ENCODE data around the gene ABCD4. TPM values are rescaled to one million over a fixed set of nuclear protein-coding genes. Genes with fewer than 3 reads are reported as not detected.

Gene ABCD4
- total RNA-seq, 1 experiment from 2014 or later = 45.3 TPM

GRCh38 chr14:74261288-74261687 lies 41.4 kb downstream of the ABCD4 start (continued):
- TF ChIP-seq ZNF274 (IDR thresholded peaks at IDR 0.05; ENCODE audit: low read depth, low read length) (no peak), FOSL1 (IDR thresholded peaks at IDR 0.05; ENCODE audit: low read depth) (no peak)

- H3K9me3 ChIP-seq (ENCODE audit: control insufficient read depth in 1 of 2, insufficient read depth in 1 of 2, low read depth in 1 of 2, low read length in 2 of 2) = no peaks in the 10 kb centered on the region
- no peak overlapping the region for H3K9ac ChIP-seq (ENCODE audit: low read length)
- intact Hi-C loops (cut with micrococcal nuclease) = no loop called here
- H3K27me3 ChIP-seq (ENCODE audit: insufficient read depth, low read length) = no peaks in the 10 kb centered on the region
- H3K4me1 ChIP-seq (ENCODE audit: control insufficient read depth in 1 of 2, insufficient read depth in 2 of 2, low read length in 2 of 2) = peaks cover 0 to 12% of the 10 kb centered on the region in 2 experiments; a peak in 3 of 4 replicates
- ChIA-PET RAD21 (ENCODE audit: low non-redundant PET in 1 of 2, low total read pairs in 2 of 2, uncharacterized antibody in 2 of 2, unreplicated experiment in 2 of 2) (no interaction called here), CTCF (no interaction called here), POLR2A (no interaction called here)
- H3K36me3 ChIP-seq (ENCODE audit: control insufficient read depth in 1 of 2, insufficient read depth in 2 of 2, low read length in 2 of 2) = no peaks in the 10 kb centered on the region
- DNase-seq (ENCODE audit: low read depth, low spot score) = no peak
- ATAC-seq = no peak
- H3K4me3 ChIP-seq (replicated peaks in 1 of 2; ENCODE audit: low read depth in 1 of 2, low read length in 2 of 2) = no peak overlapping the region
- BruUV-seq (replicated peaks) = no TSS peak
- H2AFZ ChIP-seq (ENCODE audit: low read depth, low read length, poor library complexity, severe bottlenecking) = no peak overlapping the region
- H3K79me2 ChIP-seq (ENCODE audit: insufficient read depth, low read length) = no peaks in the 10 kb centered on the region
- H3K9me2 ChIP-seq (ENCODE audit: insufficient read depth) = no peaks in the 10 kb centered on the region
- no peak overlapping the region for H3K27ac ChIP-seq (ENCODE audit: low read depth, low read length)
- H3K4me2 ChIP-seq (ENCODE audit: low read length) = no peak overlapping the region
- no peaks in the 10 kb centered on the region for H4K20me1 ChIP-seq (ENCODE audit: insufficient read depth)
- TF ChIP-seq POLR2A (IDR thresholded peaks at IDR 0.05; ENCODE audit: borderline replicate concordance, extremely low read depth, insufficient read depth, insufficient read length) (no peak), CBX3 (IDR thresholded peaks at IDR 0.05; ENCODE audit: low read depth) (no peak), EZH2 (IDR thresholded peaks at IDR 0.05) (no peak), TCF7L2 (IDR thresholded peaks at IDR 0.05; ENCODE audit: borderline replicate concordance, extremely low read depth, insufficient read depth, insufficient read length) (no peak), ZNF274 (IDR thresholded peaks at IDR 0.05; ENCODE audit: low read depth, low read length) (no peak), EGR1 (IDR thresholded peaks at IDR 0.05; ENCODE audit: low read depth) (no peak), ELF1 (IDR thresholded peaks at IDR 0.05; ENCODE audit: borderline replicate concordance, low read depth) (no peak), SP1 (IDR thresholded peaks at IDR 0.05; ENCODE audit: low read depth) (no peak), CTCF (IDR thresholded peaks at IDR 0.05 in 2 of 3, conservative IDR thresholded peaks at IDR 0.05 in 1 of 3; ENCODE audit: borderline replicate concordance in 1 of 3, insufficient read depth in 1 of 3, low read depth in 2 of 3, low read length in 2 of 3) (no peak), FOSL1 (IDR thresholded peaks at IDR 0.05; ENCODE audit: low read depth) (no peak), SRF (IDR thresholded peaks at IDR 0.05; ENCODE audit: low read depth) (no peak), YY1 (IDR thresholded peaks at IDR 0.05; ENCODE audit: extremely low read depth, insufficient replicate concordance, low read depth, low read length) (no peak), JUND (IDR thresholded peaks at IDR 0.05) (no peak), POLR2AphosphoS5 (IDR thresholded peaks at IDR 0.05; ENCODE audit: low read depth, low read length) (no peak)
- TF ChIP-seq, protein P1, sequence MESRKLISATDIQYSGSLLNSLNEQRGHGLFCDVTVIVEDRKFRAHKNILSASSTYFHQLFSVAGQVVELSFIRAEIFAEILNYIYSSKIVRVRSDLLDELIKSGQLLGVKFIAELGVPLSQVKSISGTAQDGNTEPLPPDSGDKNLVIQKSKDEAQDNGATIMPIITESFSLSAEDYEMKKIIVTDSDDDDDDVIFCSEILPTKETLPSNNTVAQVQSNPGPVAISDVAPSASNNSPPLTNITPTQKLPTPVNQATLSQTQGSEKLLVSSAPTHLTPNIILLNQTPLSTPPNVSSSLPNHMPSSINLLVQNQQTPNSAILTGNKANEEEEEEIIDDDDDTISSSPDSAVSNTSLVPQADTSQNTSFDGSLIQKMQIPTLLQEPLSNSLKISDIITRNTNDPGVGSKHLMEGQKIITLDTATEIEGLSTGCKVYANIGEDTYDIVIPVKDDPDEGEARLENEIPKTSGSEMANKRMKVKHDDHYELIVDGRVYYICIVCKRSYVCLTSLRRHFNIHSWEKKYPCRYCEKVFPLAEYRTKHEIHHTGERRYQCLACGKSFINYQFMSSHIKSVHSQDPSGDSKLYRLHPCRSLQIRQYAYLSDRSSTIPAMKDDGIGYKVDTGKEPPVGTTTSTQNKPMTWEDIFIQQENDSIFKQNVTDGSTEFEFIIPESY (IDR thresholded peaks at IDR 0.05; ENCODE audit: extremely low read depth, insufficient replicate concordance, low read length) = no peak
- TF ChIP-seq, protein P2, sequence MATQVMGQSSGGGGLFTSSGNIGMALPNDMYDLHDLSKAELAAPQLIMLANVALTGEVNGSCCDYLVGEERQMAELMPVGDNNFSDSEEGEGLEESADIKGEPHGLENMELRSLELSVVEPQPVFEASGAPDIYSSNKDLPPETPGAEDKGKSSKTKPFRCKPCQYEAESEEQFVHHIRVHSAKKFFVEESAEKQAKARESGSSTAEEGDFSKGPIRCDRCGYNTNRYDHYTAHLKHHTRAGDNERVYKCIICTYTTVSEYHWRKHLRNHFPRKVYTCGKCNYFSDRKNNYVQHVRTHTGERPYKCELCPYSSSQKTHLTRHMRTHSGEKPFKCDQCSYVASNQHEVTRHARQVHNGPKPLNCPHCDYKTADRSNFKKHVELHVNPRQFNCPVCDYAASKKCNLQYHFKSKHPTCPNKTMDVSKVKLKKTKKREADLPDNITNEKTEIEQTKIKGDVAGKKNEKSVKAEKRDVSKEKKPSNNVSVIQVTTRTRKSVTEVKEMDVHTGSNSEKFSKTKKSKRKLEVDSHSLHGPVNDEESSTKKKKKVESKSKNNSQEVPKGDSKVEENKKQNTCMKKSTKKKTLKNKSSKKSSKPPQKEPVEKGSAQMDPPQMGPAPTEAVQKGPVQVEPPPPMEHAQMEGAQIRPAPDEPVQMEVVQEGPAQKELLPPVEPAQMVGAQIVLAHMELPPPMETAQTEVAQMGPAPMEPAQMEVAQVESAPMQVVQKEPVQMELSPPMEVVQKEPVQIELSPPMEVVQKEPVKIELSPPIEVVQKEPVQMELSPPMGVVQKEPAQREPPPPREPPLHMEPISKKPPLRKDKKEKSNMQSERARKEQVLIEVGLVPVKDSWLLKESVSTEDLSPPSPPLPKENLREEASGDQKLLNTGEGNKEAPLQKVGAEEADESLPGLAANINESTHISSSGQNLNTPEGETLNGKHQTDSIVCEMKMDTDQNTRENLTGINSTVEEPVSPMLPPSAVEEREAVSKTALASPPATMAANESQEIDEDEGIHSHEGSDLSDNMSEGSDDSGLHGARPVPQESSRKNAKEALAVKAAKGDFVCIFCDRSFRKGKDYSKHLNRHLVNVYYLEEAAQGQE (IDR thresholded peaks at IDR 0.05; ENCODE audit: low read depth) = no peak
- TF ChIP-seq, protein P3, sequence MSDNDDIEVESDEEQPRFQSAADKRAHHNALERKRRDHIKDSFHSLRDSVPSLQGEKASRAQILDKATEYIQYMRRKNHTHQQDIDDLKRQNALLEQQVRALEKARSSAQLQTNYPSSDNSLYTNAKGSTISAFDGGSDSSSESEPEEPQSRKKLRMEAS (IDR thresholded peaks at IDR 0.05) = no peak
Measured at GRCh38 chr14:74260525-74261233, 42.1 kb downstream of the ABCD4 start.
